GM20000 (cell line): ENCODE data around the gene KCNIP4.

ENCODE experiments used
- DNase-seq: peaks from one replicate; pipeline ENCODE4 v3.0.0; 2012; ENCODE audit warnings: low spot score
- TF ChIP-seq, protein P1 (sequence below): IDR thresholded peaks from 2 replicates; pipeline ENCODE4 v1.5.1; 2012; ENCODE audit warnings: mild to moderate bottlenecking, control low read depth; ENCODE audit errors: extremely low read depth, missing control alignments

The KCNIP4 gene

DNA sequence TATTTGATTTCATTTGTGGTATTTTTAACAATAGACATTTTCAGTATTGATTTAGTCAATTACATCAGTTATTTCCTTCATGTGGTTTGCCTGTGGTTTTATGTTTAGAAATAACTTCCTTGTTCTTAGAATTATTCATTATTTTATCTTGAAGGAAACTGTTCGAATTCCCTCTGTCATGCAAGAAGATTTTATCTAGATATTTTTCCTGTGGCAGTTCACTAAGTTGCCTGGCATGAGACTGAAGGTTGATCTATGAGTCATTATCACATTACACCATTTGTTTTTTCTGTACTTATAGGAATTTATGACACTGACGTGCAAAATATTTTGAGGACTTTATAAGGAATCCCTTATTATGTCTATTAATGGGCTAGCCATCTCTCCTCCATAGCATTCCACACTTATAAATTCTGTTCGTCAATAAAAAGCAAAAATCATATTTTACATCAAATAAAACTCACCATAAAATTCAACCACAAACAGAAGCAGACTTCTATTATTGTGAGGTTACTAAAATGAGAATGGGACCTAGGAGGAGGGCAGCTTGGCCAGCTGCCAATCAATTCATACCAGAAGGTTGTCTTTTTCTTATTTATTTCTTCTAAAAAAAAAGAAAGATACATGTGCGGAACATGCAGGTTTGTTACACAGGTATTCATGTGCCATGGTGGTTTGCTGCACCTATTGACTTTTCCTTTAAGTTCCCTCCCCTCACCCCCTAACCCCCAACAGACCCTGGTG, 179.0 kb downstream of the KCNIP4 start:
- TF ChIP-seq, protein P1, sequence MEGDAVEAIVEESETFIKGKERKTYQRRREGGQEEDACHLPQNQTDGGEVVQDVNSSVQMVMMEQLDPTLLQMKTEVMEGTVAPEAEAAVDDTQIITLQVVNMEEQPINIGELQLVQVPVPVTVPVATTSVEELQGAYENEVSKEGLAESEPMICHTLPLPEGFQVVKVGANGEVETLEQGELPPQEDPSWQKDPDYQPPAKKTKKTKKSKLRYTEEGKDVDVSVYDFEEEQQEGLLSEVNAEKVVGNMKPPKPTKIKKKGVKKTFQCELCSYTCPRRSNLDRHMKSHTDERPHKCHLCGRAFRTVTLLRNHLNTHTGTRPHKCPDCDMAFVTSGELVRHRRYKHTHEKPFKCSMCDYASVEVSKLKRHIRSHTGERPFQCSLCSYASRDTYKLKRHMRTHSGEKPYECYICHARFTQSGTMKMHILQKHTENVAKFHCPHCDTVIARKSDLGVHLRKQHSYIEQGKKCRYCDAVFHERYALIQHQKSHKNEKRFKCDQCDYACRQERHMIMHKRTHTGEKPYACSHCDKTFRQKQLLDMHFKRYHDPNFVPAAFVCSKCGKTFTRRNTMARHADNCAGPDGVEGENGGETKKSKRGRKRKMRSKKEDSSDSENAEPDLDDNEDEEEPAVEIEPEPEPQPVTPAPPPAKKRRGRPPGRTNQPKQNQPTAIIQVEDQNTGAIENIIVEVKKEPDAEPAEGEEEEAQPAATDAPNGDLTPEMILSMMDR, result no peak
- DNase-seq, result no peak

DNA sequence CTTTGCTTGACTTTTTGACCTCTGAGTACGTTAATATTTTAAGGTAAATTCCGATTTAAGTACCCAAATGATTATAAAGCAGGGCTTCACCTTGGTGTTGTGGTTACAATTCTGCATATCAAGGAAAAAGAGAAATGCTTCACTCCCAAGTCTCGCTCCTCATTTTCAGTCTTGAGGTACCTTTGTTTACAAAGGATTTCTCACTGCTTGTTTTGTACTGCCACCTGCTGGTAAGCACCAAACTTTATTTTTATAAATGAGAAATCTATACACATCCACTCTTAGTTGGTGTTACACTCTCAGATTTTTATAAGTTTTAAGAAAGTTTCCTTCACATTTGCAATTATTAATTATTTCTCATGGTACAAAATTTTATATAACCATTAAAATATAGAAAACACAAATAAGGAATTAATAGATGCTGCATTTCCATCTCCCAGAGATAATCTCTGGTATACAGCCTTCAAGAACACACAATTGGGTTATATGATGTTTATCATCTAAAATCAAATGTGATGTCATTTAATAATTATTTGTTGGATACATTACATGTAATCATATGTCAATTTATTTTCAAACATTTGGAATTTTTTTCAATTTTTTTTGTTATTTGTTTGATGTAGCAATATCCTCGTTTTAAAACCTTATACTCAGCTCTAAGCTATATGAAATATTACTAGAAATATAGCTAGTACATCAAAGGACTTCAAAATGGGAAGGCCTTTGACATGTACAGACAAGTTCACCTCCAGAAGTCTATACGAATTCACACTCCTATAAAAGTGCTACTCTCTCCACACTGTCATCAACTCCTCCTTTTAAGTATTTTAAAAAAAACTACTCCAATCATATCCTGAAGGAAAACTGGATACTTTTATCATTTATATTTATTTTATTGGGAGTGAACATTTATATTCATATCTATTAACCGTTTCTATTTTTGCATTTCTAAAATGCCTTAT, 179.9 kb downstream of the KCNIP4 start:
- DNase-seq, result peak; percentile 18

GRCh38 chr4:21765810-21766407, 182.7 kb downstream of the KCNIP4 start:
- TF ChIP-seq, protein P1, result peak; percentile 85
- DNase-seq, result peak; percentile 42

More for the DNA sequence above, 179.9 kb downstream of the KCNIP4 start:
- TF ChIP-seq, protein P1, result peak; percentile 70

GRCh38 chr4:21763855-21764254, 184.7 kb downstream of the KCNIP4 start:
- no peak for DNase-seq
- TF ChIP-seq, protein P1, result no peak

DNA sequence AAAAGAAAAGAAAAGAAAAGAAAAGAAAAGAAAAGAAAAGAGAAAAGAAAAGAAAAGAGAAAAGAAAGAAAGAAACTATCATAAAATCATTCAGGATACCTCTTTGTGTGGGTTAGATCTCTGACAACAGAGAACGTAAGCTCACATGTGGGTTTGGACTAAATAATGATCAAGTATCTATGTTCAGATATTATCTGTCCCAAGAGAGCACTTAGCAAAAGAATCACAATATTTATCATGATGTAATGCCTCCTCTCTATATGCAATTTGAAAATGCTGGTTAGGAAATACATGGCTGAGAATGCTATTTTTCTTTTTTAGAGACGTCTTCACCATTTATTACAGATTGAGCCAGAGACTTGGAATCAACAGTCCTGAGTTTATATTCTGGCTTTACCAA, 191.3 kb downstream of the KCNIP4 start:
- TF ChIP-seq, protein P1, result no peak
- no peak for DNase-seq

DNA sequence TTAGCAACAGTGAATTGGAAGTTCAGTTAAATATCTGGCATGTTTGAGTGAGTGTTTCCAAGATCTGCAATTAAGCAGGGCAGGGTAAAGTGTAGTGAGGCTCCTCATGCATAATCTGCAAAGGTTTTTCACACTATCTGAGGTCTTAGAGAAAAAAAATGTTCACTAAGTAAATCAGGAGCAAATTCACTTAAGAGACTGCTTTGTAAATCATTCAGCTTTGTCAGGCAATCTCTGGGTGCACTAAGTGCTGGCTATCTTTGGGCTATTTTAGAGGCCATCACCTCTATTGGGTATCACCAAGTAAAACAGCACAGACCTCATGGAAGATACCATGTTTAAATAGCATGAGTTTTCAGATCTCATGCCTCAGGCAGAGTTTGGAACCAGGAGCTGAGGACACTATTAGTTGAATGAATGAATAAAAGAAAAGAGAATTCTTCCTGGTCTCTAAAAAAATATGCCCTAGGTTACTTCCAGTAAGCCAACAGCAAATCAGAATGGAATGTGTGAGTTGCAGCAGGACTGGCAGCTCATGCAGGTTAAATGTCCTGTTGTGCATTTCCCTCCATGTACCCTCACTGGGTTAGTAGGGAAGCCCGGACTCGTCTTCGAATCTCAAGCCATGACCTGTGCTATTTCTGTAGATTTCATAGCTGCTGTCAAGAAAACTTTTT, 195.3 kb downstream of the KCNIP4 start:
- TF ChIP-seq, protein P1, result no peak
- no peak for DNase-seq
